Fibroblast of lung (primary cell): Measurements from ENCODE around the gene PRH2. TPM values are rescaled to one million over a fixed set of nuclear protein-coding genes. Genes with fewer than 3 reads are reported as not detected.

ENCODE experiments used
- DNase-seq, 2 donors: peaks; one replicate each; pipeline versions ENCODE4 v3.0.0 to v3.0.0-alpha.2; 2010; ENCODE audit warnings: low read depth in 2 of 2
- H2AFZ ChIP-seq: 2 replicates; pipeline ENCODE4 v1.5.1; 2012; ENCODE audit warnings: low read length, control low read depth, inconsistent platforms
- H3K27ac ChIP-seq: 2 replicates; pipeline ENCODE4 v1.5.1; 2011; ENCODE audit warnings: low read length, control low read depth; ENCODE audit not compliant: insufficient read depth
- H3K27me3 ChIP-seq: 2 replicates; pipeline ENCODE4 v1.5.1; 2011; ENCODE audit warnings: mild to moderate bottlenecking, low read length; ENCODE audit not compliant: control insufficient read depth, insufficient read depth
- H3K36me3 ChIP-seq: 2 replicates; pipeline ENCODE4 v1.5.1; 2011; ENCODE audit warnings: low read length; ENCODE audit not compliant: control insufficient read depth, insufficient read depth
- H3K4me1 ChIP-seq: 2 replicates; pipeline ENCODE4 v1.5.1; 2011; ENCODE audit warnings: low read length; ENCODE audit not compliant: control insufficient read depth, insufficient read depth; ENCODE audit errors: extremely low read depth
- H3K4me2 ChIP-seq: 2 replicates; pipeline ENCODE4 v1.5.1; 2011; ENCODE audit warnings: low read length, control low read depth; ENCODE audit not compliant: insufficient read depth; ENCODE audit errors: extremely low read depth
- H3K4me3 ChIP-seq, 4 experiments: fragments of 200-600 bp in 1 of 4; sonication (generic) in 1 of 4; replicated peaks in 1 of 4; 2 replicates each; pipeline ENCODE4 v1.5.1; 2011 to 2016; ENCODE audit warnings: low read length in 4 of 4, low read depth in 3 of 4, mild to moderate bottlenecking in 3 of 4, control low read depth in 2 of 4, inconsistent platforms in 1 of 4, mixed read lengths in 1 of 4; ENCODE audit not compliant: insufficient read depth in 1 of 4; ENCODE audit errors: control extremely low read depth in 1 of 4
- H3K79me2 ChIP-seq: 2 replicates; pipeline ENCODE4 v1.5.1; 2012; ENCODE audit warnings: mild to moderate bottlenecking, low read length, inconsistent platforms; ENCODE audit not compliant: control insufficient read depth, insufficient read depth
- H3K9ac ChIP-seq: 2 replicates; pipeline ENCODE4 v1.5.1; 2011; ENCODE audit warnings: mild to moderate bottlenecking, low read length, control low read depth; ENCODE audit not compliant: insufficient read depth
- H3K9me3 ChIP-seq: 2 replicates; pipeline ENCODE4 v1.5.1; 2012; ENCODE audit warnings: low read depth, low read length; ENCODE audit not compliant: control insufficient read depth, insufficient read depth
- H4K20me1 ChIP-seq: 2 replicates; pipeline ENCODE4 v1.5.1; 2011; ENCODE audit warnings: low read length; ENCODE audit not compliant: control insufficient read depth, insufficient read depth; ENCODE audit errors: extremely low read depth
- EZH2 ChIP-seq: IDR thresholded peaks from 2 replicates; pipeline ENCODE4 v1.5.1; 2012; ENCODE audit warnings: low read length, control low read depth, mild to moderate bottlenecking; ENCODE audit errors: missing control alignments
- polyA plus RNA-seq, 2 donors: library from polyadenylated mRNA; depleted of rRNA in 1 of 2; stranded (reverse) in 1 of 2; unstranded in 1 of 2; fragments of >200 nt; gene quantifications; 2 replicates each; pipeline ENCODE4 v1.2.1, GENCODE V29; 2011 to 2012; ENCODE audit warnings: missing spikeins in 1 of 2
- total RNA-seq: library from RNA; depleted of rRNA; stranded (reverse); fragments of >200 nt; gene quantifications from 2 replicates; pipeline ENCODE4 v1.2.1, GENCODE V29; 2014
- TF ChIP-seq, protein P1 (sequence below), 2 donors: IDR thresholded peaks in 1 of 2; conservative IDR thresholded peaks in 1 of 2; 1 replicate in 1 of 2; 2 replicates in 1 of 2; pipeline ENCODE4 v1.5.1; 2011 to 2012; ENCODE audit warnings: low read length in 2 of 2, control low read depth in 1 of 2, inconsistent platforms in 1 of 2, low read depth in 1 of 2, mild to moderate bottlenecking in 1 of 2

Gene PRH2
- total and polyA plus RNA-seq, 2 donors (not counting 1 experiment from before 2014, with no cell fraction given), result 0.14 TPM; not detected in 1

DNA sequence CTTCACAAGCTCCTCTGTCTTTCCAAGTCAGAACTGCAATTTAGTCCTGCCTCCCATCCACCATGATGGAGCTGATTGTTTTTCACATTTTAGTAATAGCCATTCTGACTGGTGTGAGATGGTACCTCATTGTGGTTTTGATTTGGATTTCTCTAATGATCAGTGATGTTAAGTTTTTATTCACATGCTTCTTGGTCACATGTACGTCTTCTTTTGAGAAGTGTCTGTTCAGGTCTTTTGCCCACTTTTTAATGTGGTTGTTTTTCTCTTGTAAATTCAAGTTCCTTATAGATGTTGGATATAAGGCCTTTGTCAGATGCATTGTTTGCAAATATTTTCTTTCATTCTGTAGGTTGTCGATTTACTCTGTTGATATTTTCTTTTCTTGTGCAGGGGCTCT, 14.1 kb downstream of the PRH2 start:
- Histone ChIP-seq H3K27me3 (no peaks in the 10 kb centered on the region), H3K36me3 (no peaks in the 10 kb centered on the region), H3K9me3 (no peaks in the 10 kb centered on the region), H3K27ac (no peak overlapping the region), H3K4me3 (no peak overlapping the region), H3K79me2 (no peaks in the 10 kb centered on the region), H2AFZ (no peak overlapping the region), H3K9ac (no peak overlapping the region), H3K4me1 (no peaks in the 10 kb centered on the region), H3K4me2 (no peak overlapping the region), H4K20me1 (no peaks in the 10 kb centered on the region)
- DNase-seq, result no peak
- TF ChIP-seq, protein P1, sequence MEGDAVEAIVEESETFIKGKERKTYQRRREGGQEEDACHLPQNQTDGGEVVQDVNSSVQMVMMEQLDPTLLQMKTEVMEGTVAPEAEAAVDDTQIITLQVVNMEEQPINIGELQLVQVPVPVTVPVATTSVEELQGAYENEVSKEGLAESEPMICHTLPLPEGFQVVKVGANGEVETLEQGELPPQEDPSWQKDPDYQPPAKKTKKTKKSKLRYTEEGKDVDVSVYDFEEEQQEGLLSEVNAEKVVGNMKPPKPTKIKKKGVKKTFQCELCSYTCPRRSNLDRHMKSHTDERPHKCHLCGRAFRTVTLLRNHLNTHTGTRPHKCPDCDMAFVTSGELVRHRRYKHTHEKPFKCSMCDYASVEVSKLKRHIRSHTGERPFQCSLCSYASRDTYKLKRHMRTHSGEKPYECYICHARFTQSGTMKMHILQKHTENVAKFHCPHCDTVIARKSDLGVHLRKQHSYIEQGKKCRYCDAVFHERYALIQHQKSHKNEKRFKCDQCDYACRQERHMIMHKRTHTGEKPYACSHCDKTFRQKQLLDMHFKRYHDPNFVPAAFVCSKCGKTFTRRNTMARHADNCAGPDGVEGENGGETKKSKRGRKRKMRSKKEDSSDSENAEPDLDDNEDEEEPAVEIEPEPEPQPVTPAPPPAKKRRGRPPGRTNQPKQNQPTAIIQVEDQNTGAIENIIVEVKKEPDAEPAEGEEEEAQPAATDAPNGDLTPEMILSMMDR (conservative IDR thresholded peaks at IDR 0.05 in 1 of 2, IDR thresholded peaks at IDR 0.05 in 1 of 2; ENCODE audit: low read depth in 1 of 2, low read length in 2 of 2), result no peak
- no peak for TF ChIP-seq EZH2

- DNase-seq, result no peak
- H3K4me1 ChIP-seq, result no peaks in the 10 kb centered on the region
- H3K36me3 ChIP-seq, result no peaks in the 10 kb centered on the region
- no peak for TF ChIP-seq EZH2
- TF ChIP-seq, protein P1 (conservative IDR thresholded peaks at IDR 0.05 in 1 of 2, IDR thresholded peaks at IDR 0.05 in 1 of 2; ENCODE audit: low read depth in 1 of 2, low read length in 2 of 2), result no peak
- H2AFZ ChIP-seq, result no peak overlapping the region
- H3K4me3 ChIP-seq, result no peak overlapping the region
- no peaks in the 10 kb centered on the region for H3K79me2 ChIP-seq
- H3K27me3 ChIP-seq, result no peaks in the 10 kb centered on the region
- H3K27ac ChIP-seq, result no peak overlapping the region
- no peak overlapping the region for H3K4me2 ChIP-seq
- H3K9ac ChIP-seq, result no peak overlapping the region
- no peaks in the 10 kb centered on the region for H4K20me1 ChIP-seq
- H3K9me3 ChIP-seq, result no peaks in the 10 kb centered on the region
Measured at GRCh38 chr12:10952645-10953044, 23.6 kb downstream of the PRH2 start.

DNA sequence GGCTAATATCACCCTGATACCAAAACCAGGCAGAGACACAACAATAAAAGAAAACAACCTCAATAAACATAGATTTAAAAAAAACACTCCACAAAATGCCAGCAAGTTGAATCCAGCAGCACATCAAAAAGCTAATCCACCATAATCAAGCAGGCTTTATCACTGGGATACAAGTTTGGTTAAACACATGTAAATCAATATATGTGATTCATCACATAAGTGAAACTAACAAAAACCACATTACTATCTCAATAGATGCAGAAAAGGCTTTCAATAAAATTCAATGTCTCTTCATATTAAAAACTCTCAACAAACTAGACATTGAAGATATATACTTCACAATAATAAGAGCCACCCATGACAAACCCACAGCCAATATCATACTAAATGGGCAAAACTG, 27.0 kb downstream of the PRH2 start:
- no peaks in the 10 kb centered on the region for H3K9me3 ChIP-seq
- no peak for DNase-seq
- no peaks in the 10 kb centered on the region for H3K79me2 ChIP-seq
- H3K4me1 ChIP-seq, result no peaks in the 10 kb centered on the region
- H3K4me2 ChIP-seq, result no peak overlapping the region
- H4K20me1 ChIP-seq, result no peaks in the 10 kb centered on the region
- H2AFZ ChIP-seq, result no peak overlapping the region
- no peak overlapping the region for H3K9ac ChIP-seq
- H3K4me3 ChIP-seq, result no peak overlapping the region
- H3K27ac ChIP-seq, result no peak overlapping the region
- TF ChIP-seq, protein P1 (conservative IDR thresholded peaks at IDR 0.05 in 1 of 2, IDR thresholded peaks at IDR 0.05 in 1 of 2; ENCODE audit: low read depth in 1 of 2, low read length in 2 of 2), result no peak
- TF ChIP-seq EZH2, result no peak
- H3K36me3 ChIP-seq, result no peaks in the 10 kb centered on the region
- H3K27me3 ChIP-seq, result no peaks in the 10 kb centered on the region
